CD14-positive monocyte (primary cell): Measurements from ENCODE around the gene PDE6C. TPM values are rescaled to one million over a fixed set of nuclear protein-coding genes. Genes with fewer than 3 reads are reported as not detected.

Experiments
- DNase-seq, 3 donors: peaks; one replicate each; pipeline ENCODE4 v3.0.0-alpha.2; 2011 to 2022
- H2AFZ ChIP-seq: 2 replicates; pipeline ENCODE4 v1.6.0; 2012; ENCODE audit warnings: mild to moderate bottlenecking, low read depth, low read length, inconsistent platforms; ENCODE audit not compliant: insufficient read depth, poor library complexity, severe bottlenecking
- H3K27ac ChIP-seq, 2 donors: 1 replicate in 1 of 2; 2 replicates in 1 of 2; pipeline ENCODE4 v1.5.1; 2012 to 2013; ENCODE audit warnings: low read length in 2 of 2, control low read depth in 1 of 2, inconsistent platforms in 1 of 2, low read depth in 1 of 2, mild to moderate bottlenecking in 1 of 2
- H3K27me3 ChIP-seq, 2 donors: one replicate each; pipeline versions ENCODE4 v1.6.0 to v1.6.1; 2011 to 2013; ENCODE audit warnings: low read length in 2 of 2; ENCODE audit not compliant: control insufficient read depth in 2 of 2, insufficient read depth in 2 of 2
- H3K36me3 ChIP-seq, 2 donors: replicated peaks in 1 of 2; 1 replicate in 1 of 2; 2 replicates in 1 of 2; pipeline versions ENCODE4 v1.5.1 to v1.6.1; 2012 to 2013; ENCODE audit warnings: low read length in 2 of 2, control low read depth in 1 of 2, inconsistent platforms in 1 of 2, mild to moderate bottlenecking in 1 of 2; ENCODE audit not compliant: insufficient read depth in 2 of 2, control insufficient read depth in 1 of 2
- H3K4me1 ChIP-seq, 2 donors: 1 replicate in 1 of 2; 2 replicates in 1 of 2; pipeline versions ENCODE4 v1.5.1 to v1.6.1; 2012 to 2013; ENCODE audit warnings: low read length in 2 of 2, control low read depth in 1 of 2, inconsistent platforms in 1 of 2, mild to moderate bottlenecking in 1 of 2, moderate library complexity in 1 of 2; ENCODE audit not compliant: insufficient read depth in 2 of 2, control insufficient read depth in 1 of 2
- H3K4me2 ChIP-seq: replicated peaks from 2 replicates; pipeline ENCODE3; 2012; ENCODE audit warnings: low read length, moderate library complexity, mild to moderate bottlenecking; ENCODE audit not compliant: poor library complexity, severe bottlenecking; ENCODE audit errors: extremely low read depth
- H3K4me3 ChIP-seq, 3 experiments: fragments of 200-600 bp in 1 of 3; sonication (generic) in 1 of 3; replicated peaks in 1 of 3; 1 replicate in 2 of 3; 2 replicates in 1 of 3; pipeline ENCODE4 v1.5.1; 2011 to 2013; ENCODE audit warnings: low read length in 3 of 3, mild to moderate bottlenecking in 3 of 3, control low read depth in 2 of 3, low read depth in 2 of 3, inconsistent platforms in 1 of 3, moderate library complexity in 1 of 3
- H3K79me2 ChIP-seq: 2 replicates; pipeline ENCODE4 v1.6.0; 2012; ENCODE audit warnings: mild to moderate bottlenecking, control low read depth, inconsistent platforms, low read length, moderate library complexity; ENCODE audit not compliant: insufficient read depth
- H3K9ac ChIP-seq: 2 replicates; pipeline ENCODE4 v1.6.0; 2017; ENCODE audit warnings: low read length, mild to moderate bottlenecking; ENCODE audit not compliant: insufficient read depth, poor library complexity, severe bottlenecking
- H3K9me3 ChIP-seq, 2 donors: replicated peaks in 1 of 2; 1 replicate in 1 of 2; 2 replicates in 1 of 2; pipeline versions ENCODE4 v1.5.1 to v1.6.1; 2012 to 2013; ENCODE audit warnings: low read length in 2 of 2, control low read depth in 1 of 2; ENCODE audit not compliant: control insufficient read depth in 1 of 2, insufficient read depth in 1 of 2
- H4K20me1 ChIP-seq: 2 replicates; pipeline ENCODE4 v1.6.0; 2012; ENCODE audit warnings: mild to moderate bottlenecking, low read length, control low read depth, moderate library complexity; ENCODE audit not compliant: insufficient read depth
- H3K27ac Mint-ChIP-seq, 7 donors: one replicate each; pipeline ENCODE4 v1.8.0; 2020; ENCODE audit warnings: mild to moderate bottlenecking in 7 of 7, mixed read lengths in 7 of 7, moderate library complexity in 6 of 7, inconsistent platforms in 2 of 7
- H3K27me3 Mint-ChIP-seq, 3 donors: one replicate each; pipeline ENCODE4 v1.8.0; 2021 to 2022; ENCODE audit warnings: low read depth in 3 of 3, mild to moderate bottlenecking in 3 of 3, mixed read lengths in 3 of 3, moderate library complexity in 3 of 3, inconsistent platforms in 1 of 3
- H3K36me3 Mint-ChIP-seq, 2 donors: one replicate each; pipeline ENCODE4 v1.8.0; 2020; ENCODE audit warnings: mixed read lengths in 2 of 2, inconsistent platforms in 1 of 2, mild to moderate bottlenecking in 1 of 2
- H3K4me1 Mint-ChIP-seq: one replicate; pipeline ENCODE4 v1.8.0; 2020; ENCODE audit warnings: mild to moderate bottlenecking, mixed read lengths
- H3K4me3 Mint-ChIP-seq, 2 donors: one replicate each; pipeline ENCODE4 v1.8.0; 2020; ENCODE audit warnings: mild to moderate bottlenecking in 2 of 2, mixed read lengths in 2 of 2, moderate library complexity in 1 of 2
- H3K9me3 Mint-ChIP-seq, 7 donors: one replicate each; pipeline ENCODE4 v1.8.0; 2020 to 2022; ENCODE audit warnings: mixed read lengths in 7 of 7, mild to moderate bottlenecking in 6 of 7, moderate library complexity in 6 of 7, inconsistent platforms in 2 of 7
- CTCF ChIP-seq: fragments of 200-600 bp; IDR thresholded peaks from one replicate; pipeline ENCODE4 v1.8.0; 2022; ENCODE audit warnings: antibody characterized with exemption, mild to moderate bottlenecking
- WGBS: methylation state at CpG from one replicate; pipeline ENCODE4 v1.1.5; 2013; ENCODE audit warnings: missing lambda C conversion rate; ENCODE audit not compliant: insufficient coverage; 5-methylcytosine and 5-hydroxymethylcytosine counted together
- intact Hi-C, 2 donors: fragments of 100-400 bp; cut with micrococcal nuclease; formaldehyde crosslinking; loops; one replicate each; pipeline versions ENCODE4 v1.15.0 to v1.15.1; 2023
- polyA plus RNA-seq, 3 donors: library from polyadenylated mRNA; depleted of rRNA in 1 of 3; unstranded in 2 of 3; stranded (reverse) in 1 of 3; fragments of 300-500 nt in 2 of 3; fragments of >200 nt in 1 of 3; fragmentation: Illumina TruSeq in 2 of 3; gene quantifications; 1 replicate in 2 of 3; 2 replicates in 1 of 3; pipeline ENCODE4 v1.2.3, GENCODE V29; 2012 to 2021

PDE6C gene
- polyA plus RNA-seq, 3 donors = not detected

- peaks cover 2 to 7% (median 3%) of the 10 kb centered on the region in 3 donors for H3K27me3 Mint-ChIP-seq
- 88% methylated on average over 7 of the region's 7 CpGs for WGBS
- peaks cover 0 to 3% (median 0%) of the 10 kb centered on the region in 7 donors for H3K9me3 Mint-ChIP-seq
- DNase-seq = no peak
- peaks cover 0 to 8% of the 10 kb centered on the region in 2 donors for H3K4me1 ChIP-seq
- no peaks in the 10 kb centered on the region for H4K20me1 ChIP-seq
- H3K79me2 ChIP-seq = no peaks in the 10 kb centered on the region
- peaks cover 2 to 11% of the 10 kb centered on the region in 2 donors for H3K36me3 Mint-ChIP-seq
- H3K4me3 Mint-ChIP-seq = no peak overlapping the region
- no peak overlapping the region for H2AFZ ChIP-seq
- no peak for TF ChIP-seq CTCF
- no peak overlapping the region for H3K4me3 ChIP-seq
- intact Hi-C loops = no loop called here
- no peak overlapping the region for H3K4me2 ChIP-seq
- peaks cover 0 to 4% of the 10 kb centered on the region in 2 donors for H3K36me3 ChIP-seq
- no peak overlapping the region for H3K9ac ChIP-seq
- H3K4me1 Mint-ChIP-seq = peaks cover 6% of the 10 kb centered on the region
- no peak overlapping the region for H3K27ac ChIP-seq
- no peaks in the 10 kb centered on the region for H3K9me3 ChIP-seq
- no peak overlapping the region for H3K27ac Mint-ChIP-seq
- H3K27me3 ChIP-seq = no peaks in the 10 kb centered on the region
These were observed 21.7 kb upstream of the PDE6C start for GRCh38 chr10:93590638-93591037.

DNA sequence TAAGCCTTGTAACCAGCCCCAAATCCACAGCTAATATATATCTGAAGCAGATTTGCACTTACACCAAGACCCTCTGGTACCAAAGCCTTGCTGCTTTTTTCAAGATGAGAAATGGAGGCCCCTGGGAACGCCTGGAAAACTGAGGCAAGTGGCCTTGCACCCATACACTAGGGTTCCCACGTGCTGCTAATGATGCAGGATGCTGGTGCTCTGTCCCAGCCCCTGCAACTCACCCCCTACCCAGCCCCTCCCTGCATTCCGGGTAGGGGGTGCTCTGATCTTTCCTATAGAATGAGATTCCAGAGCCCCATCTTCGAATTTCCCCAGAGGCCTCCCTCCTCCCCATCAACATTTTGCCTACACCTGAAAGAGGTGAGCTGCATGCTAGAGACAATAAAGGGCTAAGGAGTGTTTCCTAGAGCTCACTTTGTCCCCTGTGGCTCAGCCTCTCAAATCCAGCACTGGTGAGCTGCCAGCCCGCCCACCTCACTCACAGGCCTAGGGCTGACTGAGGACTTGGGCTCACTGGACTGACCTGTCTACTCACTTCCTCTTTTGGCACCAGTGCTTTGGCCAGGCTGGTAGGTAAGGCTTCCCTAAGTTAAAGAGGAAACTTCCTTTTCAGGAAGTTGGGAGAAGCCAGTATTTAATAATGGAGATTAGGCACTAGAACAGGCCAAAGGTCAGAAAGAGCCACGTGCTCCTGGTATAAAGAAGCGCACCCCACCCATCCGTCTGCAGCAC, 21.1 kb upstream of the PDE6C start:
- H3K27me3 Mint-ChIP-seq = peaks cover 2 to 7% (median 3%) of the 10 kb centered on the region in 3 donors
- no peak overlapping the region for H3K4me3 Mint-ChIP-seq
- H3K4me1 Mint-ChIP-seq = peaks cover 6% of the 10 kb centered on the region
- peak overlapping the region in 1 of 7 donors; percentile 36 for H3K27ac Mint-ChIP-seq
- no peak overlapping the region for H3K27ac ChIP-seq
- H3K9ac ChIP-seq = no peak overlapping the region
- H3K79me2 ChIP-seq = no peaks in the 10 kb centered on the region
- peak; percentile 21 to 49 (median 30) for DNase-seq
- H3K36me3 ChIP-seq = peaks cover 0 to 4% of the 10 kb centered on the region in 2 donors
- H4K20me1 ChIP-seq = no peaks in the 10 kb centered on the region
- peaks cover 2 to 8% of the 10 kb centered on the region in 2 donors for H3K36me3 Mint-ChIP-seq
- H3K4me3 ChIP-seq = no peak overlapping the region
- TF ChIP-seq CTCF = no peak
- no peak overlapping the region for H3K4me2 ChIP-seq
- 100% methylated on average over 1 of the region's 8 CpGs for WGBS
- peaks cover 0 to 8% of the 10 kb centered on the region in 2 donors for H3K4me1 ChIP-seq
- intact Hi-C loops = no loop called here
- peaks cover 0 to 1% (median 0%) of the 10 kb centered on the region in 7 donors for H3K9me3 Mint-ChIP-seq
- no peak overlapping the region for H2AFZ ChIP-seq
- no peaks in the 10 kb centered on the region for H3K27me3 ChIP-seq
- no peaks in the 10 kb centered on the region for H3K9me3 ChIP-seq
